ENCODE data around the gene KCNN3.

DNA sequence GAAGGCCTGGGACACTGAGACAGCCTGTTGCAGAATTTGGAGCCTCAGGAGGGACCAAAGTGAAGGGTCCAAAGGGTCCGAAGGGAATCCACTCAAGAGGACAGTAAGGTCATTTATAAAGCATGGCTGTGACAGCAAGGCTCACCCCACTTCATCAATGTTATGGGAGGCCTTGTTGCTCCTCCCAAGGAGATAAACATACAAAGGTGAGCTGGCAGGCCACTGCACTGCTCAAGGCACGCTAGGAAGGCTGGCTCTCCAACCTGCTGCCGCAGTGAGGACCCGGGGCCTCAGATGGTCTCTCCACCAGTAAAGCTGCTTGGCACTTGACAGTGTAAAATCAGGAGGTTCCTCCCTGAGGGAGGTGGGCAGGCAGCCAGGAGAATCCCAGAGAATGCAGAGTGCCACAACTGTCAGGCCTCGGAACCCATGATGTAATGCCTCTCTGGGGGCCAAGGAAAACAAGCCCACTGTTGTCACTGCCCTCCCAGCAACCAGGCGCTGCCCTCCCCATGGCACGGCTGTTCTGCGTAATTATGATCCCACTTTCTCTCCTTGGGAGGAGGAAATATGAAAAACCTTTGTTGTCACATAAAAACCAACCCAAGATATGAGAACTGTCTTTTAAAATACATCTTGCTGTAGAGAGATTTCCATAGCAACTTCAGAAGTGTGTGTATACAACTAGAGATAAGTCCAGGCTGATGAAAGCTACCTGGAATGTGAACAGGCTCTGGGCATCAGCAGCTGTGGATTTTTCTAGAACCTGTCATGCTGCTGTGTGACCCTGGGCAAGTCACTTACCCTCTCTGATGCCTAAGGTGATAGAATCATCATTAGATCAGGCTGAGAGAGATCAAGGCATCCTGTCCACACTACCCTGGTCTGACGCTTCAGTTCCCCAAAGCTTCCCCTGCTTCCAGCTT, 102.5 kb downstream of the KCNN3 start:
- TF ChIP-seq CTCF (CRISPR knock-in tag; IDR thresholded peaks at IDR 0.05) (no peak), BHLHE40 (IDR thresholded peaks at IDR 0.05; ENCODE audit: low read length) (no peak), ZBTB7A (CRISPR knock-in tag; IDR thresholded peaks at IDR 0.05) (no peak), POLR2AphosphoS5 (IDR thresholded peaks at IDR 0.05; ENCODE audit: low read depth, low read length) (no peak), ZNF644 (CRISPR knock-in tag; IDR thresholded peaks at IDR 0.05; ENCODE audit: low read depth) (no peak), SETDB1 (CRISPR knock-in tag; IDR thresholded peaks at IDR 0.05; ENCODE audit: borderline replicate concordance) (no peak), ZNF121 (CRISPR knock-in tag; IDR thresholded peaks at IDR 0.05) (no peak), ZMYM4 (CRISPR knock-in tag; IDR thresholded peaks at IDR 0.05) (no peak)
- TF ChIP-seq, protein P1, sequence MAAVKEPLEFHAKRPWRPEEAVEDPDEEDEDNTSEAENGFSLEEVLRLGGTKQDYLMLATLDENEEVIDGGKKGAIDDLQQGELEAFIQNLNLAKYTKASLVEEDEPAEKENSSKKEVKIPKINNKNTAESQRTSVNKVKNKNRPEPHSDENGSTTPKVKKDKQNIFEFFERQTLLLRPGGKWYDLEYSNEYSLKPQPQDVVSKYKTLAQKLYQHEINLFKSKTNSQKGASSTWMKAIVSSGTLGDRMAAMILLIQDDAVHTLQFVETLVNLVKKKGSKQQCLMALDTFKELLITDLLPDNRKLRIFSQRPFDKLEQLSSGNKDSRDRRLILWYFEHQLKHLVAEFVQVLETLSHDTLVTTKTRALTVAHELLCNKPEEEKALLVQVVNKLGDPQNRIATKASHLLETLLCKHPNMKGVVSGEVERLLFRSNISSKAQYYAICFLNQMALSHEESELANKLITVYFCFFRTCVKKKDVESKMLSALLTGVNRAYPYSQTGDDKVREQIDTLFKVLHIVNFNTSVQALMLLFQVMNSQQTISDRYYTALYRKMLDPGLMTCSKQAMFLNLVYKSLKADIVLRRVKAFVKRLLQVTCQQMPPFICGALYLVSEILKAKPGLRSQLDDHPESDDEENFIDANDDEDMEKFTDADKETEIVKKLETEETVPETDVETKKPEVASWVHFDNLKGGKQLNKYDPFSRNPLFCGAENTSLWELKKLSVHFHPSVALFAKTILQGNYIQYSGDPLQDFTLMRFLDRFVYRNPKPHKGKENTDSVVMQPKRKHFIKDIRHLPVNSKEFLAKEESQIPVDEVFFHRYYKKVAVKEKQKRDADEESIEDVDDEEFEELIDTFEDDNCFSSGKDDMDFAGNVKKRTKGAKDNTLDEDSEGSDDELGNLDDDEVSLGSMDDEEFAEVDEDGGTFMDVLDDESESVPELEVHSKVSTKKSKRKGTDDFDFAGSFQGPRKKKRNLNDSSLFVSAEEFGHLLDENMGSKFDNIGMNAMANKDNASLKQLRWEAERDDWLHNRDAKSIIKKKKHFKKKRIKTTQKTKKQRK (IDR thresholded peaks at IDR 0.05; ENCODE audit: low read length) = no peak
- TF ChIP-seq, protein P2, sequence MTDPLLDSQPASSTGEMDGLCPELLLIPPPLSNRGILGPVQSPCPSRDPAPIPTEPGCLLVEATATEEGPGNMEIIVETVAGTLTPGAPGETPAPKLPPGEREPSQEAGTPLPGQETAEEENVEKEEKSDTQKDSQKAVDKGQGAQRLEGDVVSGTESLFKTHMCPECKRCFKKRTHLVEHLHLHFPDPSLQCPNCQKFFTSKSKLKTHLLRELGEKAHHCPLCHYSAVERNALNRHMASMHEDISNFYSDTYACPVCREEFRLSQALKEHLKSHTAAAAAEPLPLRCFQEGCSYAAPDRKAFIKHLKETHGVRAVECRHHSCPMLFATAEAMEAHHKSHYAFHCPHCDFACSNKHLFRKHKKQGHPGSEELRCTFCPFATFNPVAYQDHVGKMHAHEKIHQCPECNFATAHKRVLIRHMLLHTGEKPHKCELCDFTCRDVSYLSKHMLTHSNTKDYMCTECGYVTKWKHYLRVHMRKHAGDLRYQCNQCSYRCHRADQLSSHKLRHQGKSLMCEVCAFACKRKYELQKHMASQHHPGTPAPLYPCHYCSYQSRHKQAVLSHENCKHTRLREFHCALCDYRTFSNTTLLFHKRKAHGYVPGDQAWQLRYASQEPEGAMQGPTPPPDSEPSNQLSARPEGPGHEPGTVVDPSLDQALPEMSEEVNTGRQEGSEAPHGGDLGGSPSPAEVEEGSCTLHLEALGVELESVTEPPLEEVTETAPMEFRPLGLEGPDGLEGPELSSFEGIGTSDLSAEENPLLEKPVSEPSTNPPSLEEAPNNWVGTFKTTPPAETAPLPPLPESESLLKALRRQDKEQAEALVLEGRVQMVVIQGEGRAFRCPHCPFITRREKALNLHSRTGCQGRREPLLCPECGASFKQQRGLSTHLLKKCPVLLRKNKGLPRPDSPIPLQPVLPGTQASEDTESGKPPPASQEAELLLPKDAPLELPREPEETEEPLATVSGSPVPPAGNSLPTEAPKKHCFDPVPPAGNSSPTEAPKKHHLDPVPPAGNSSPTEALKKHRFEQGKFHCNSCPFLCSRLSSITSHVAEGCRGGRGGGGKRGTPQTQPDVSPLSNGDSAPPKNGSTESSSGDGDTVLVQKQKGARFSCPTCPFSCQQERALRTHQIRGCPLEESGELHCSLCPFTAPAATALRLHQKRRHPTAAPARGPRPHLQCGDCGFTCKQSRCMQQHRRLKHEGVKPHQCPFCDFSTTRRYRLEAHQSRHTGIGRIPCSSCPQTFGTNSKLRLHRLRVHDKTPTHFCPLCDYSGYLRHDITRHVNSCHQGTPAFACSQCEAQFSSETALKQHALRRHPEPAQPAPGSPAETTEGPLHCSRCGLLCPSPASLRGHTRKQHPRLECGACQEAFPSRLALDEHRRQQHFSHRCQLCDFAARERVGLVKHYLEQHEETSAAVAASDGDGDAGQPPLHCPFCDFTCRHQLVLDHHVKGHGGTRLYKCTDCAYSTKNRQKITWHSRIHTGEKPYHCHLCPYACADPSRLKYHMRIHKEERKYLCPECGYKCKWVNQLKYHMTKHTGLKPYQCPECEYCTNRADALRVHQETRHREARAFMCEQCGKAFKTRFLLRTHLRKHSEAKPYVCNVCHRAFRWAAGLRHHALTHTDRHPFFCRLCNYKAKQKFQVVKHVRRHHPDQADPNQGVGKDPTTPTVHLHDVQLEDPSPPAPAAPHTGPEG (CRISPR knock-in tag; IDR thresholded peaks at IDR 0.05) = no peak

Data from HepG2 (cell line).